Measurements from ENCODE around the gene GALNT10.

GALNT10 gene

DNA sequence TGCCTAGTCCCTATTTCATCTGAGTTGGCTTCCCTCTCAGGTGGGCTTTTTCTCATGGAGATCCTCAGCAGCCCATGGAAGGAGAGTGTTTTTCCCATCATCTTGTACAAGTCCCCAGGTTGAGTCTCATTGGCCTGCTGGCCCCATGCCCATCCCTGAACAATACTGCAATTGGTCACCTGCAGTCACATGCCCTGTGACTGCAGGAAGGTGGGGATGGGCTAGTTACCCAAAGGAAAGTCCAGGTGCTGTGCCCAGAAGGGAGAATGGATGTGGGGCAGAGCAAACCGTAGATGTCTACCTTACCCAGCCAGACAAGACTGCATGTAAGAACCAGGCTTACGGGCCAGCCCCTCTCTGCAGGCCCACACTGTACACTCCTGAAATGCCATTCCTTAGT is 201.3 kb downstream of the GALNT10 start:
- Histone ChIP-seq H3K4me3 (ENCODE audit: low read depth, low read length) (no peak overlapping the region), H3K9me3 (no peaks in the 10 kb centered on the region), H3K4me1 (no peaks in the 10 kb centered on the region), H3K27me3 (no peaks in the 10 kb centered on the region), H3K36me3 (no peaks in the 10 kb centered on the region)
- TF ChIP-seq, protein P1, sequence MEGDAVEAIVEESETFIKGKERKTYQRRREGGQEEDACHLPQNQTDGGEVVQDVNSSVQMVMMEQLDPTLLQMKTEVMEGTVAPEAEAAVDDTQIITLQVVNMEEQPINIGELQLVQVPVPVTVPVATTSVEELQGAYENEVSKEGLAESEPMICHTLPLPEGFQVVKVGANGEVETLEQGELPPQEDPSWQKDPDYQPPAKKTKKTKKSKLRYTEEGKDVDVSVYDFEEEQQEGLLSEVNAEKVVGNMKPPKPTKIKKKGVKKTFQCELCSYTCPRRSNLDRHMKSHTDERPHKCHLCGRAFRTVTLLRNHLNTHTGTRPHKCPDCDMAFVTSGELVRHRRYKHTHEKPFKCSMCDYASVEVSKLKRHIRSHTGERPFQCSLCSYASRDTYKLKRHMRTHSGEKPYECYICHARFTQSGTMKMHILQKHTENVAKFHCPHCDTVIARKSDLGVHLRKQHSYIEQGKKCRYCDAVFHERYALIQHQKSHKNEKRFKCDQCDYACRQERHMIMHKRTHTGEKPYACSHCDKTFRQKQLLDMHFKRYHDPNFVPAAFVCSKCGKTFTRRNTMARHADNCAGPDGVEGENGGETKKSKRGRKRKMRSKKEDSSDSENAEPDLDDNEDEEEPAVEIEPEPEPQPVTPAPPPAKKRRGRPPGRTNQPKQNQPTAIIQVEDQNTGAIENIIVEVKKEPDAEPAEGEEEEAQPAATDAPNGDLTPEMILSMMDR (IDR thresholded peaks at IDR 0.05; ENCODE audit: low read depth, low read length), result no peak
- DNase-seq, result no peak

DNA sequence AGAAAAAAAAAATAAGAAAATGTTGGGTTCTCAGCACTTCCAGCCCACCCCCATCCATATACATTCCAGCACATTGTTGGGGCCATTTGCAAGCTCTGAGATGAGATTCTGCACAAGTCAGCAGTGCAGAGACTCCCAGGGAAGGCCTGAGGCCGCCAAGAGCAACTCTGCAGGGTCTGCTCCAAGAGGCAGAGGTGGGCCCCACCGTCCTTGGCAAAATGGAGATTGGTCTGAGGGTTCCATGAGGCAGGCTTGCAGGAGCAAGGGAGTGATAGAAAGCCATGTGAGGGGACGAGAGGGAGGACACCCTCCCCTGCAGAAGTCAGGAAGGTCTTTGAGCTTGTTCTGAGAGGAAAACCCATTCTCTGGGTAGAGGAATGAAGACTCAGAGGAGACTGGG is 203.3 kb downstream of the GALNT10 start:
- DNase-seq, result no peak
- Histone ChIP-seq H3K27me3 (no peaks in the 10 kb centered on the region), H3K4me3 (ENCODE audit: low read depth, low read length) (no peak overlapping the region), H3K9me3 (no peaks in the 10 kb centered on the region), H3K36me3 (no peaks in the 10 kb centered on the region), H3K4me1 (peaks cover 13% of the 10 kb centered on the region)
- TF ChIP-seq, protein P1 (IDR thresholded peaks at IDR 0.05; ENCODE audit: low read depth, low read length), result no peak

DNA sequence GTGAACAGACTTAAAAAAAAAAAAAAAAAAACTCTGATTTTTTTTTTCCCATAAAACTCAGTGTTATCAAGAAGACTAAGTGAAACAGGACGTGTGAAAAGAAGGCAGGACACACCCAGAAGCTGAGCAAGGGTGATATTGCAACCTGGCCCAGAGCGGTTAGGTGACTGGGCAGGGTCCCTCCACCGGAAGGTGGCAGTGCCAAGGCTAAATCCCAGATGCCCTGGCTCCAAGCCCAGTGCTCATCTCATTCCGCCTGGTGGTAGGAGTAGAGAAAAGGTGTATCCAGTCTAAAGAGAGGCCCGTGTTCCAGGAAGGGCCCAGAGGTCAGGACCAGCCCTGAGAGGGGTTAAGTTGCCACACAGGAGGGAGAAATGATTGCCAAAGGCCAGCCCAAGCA is 203.8 kb downstream of the GALNT10 start:
- H3K9me3 ChIP-seq, result no peaks in the 10 kb centered on the region
- no peaks in the 10 kb centered on the region for H3K27me3 ChIP-seq
- no peaks in the 10 kb centered on the region for H3K36me3 ChIP-seq
- TF ChIP-seq, protein P1 (IDR thresholded peaks at IDR 0.05; ENCODE audit: low read depth, low read length), result 0 out of 2 replicates have a peak, but pooled peaks have one; percentile 19
- no peak overlapping the region for H3K4me3 ChIP-seq (ENCODE audit: low read depth, low read length)
- H3K4me1 ChIP-seq, result peaks cover 13% of the 10 kb centered on the region
- DNase-seq, result no peak

DNA sequence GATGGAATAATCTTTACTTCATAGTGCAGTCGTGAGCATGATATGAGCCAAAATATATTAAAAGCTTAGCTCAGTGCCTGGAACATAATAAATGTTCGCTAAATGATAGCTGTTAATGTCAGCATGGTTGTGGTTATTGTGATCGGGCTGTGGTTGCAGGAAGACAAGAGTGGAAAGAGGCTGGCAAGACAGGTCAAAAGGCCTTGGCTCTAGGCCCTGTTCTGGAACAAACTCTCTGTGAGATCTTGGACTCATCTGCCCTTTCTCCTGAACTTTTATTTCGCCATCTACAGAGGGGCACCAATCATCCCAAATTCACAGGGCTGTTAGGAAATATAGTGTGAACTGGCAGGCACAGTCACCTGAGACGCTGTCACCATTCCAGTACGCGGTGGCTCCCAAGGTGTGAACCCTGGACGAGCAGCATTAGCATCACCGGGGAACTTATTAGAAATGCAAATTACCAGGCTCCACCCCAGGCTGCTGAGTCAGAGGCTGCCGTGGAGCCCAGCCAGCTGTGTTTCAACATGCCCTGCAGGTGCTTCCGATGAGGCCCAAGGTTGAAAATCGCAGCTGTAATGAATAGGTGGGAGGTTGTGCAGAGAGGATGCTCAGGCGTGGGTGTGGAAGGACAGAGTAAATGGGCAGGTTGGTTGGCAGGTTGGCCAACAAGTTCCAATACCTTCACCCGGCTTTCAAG is 205.0 kb downstream of the GALNT10 start:
- no peak for DNase-seq
- TF ChIP-seq, protein P1 (IDR thresholded peaks at IDR 0.05; ENCODE audit: low read depth, low read length), result no peak

DNA sequence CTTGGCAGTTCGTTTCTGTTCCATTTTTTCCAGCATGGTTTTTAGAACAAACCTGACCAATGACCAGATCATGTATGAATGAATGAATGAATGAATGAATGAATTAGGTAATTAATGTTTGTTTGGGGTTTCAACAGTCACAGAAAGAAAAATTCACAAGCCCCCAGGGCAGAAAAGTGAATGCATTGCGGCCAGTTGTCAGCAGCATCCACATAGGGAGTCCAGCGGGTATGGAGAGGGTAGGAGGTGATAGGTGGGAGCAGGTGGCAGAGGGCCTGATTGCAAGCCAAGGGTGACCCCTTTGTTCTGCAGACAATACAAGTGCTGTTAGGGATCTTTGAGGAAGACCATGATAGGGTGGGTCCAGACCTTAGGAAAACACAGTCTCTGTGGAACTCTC is 205.6 kb downstream of the GALNT10 start:
- DNase-seq, result no peak
- H3K36me3 ChIP-seq, result no peaks in the 10 kb centered on the region
- H3K4me1 ChIP-seq, result peaks cover 13% of the 10 kb centered on the region
- H3K4me3 ChIP-seq (ENCODE audit: low read depth, low read length), result no peak overlapping the region
- no peaks in the 10 kb centered on the region for H3K27me3 ChIP-seq
- H3K9me3 ChIP-seq, result no peaks in the 10 kb centered on the region
- TF ChIP-seq, protein P1 (IDR thresholded peaks at IDR 0.05; ENCODE audit: low read depth, low read length), result no peak

More for the DNA sequence above, 205.0 kb downstream of the GALNT10 start:
- H3K27me3 ChIP-seq, result no peaks in the 10 kb centered on the region
- H3K4me3 ChIP-seq (ENCODE audit: low read depth, low read length), result no peak overlapping the region
- no peaks in the 10 kb centered on the region for H3K9me3 ChIP-seq
- H3K4me1 ChIP-seq, result peaks cover 13% of the 10 kb centered on the region
- no peaks in the 10 kb centered on the region for H3K36me3 ChIP-seq

DNA sequence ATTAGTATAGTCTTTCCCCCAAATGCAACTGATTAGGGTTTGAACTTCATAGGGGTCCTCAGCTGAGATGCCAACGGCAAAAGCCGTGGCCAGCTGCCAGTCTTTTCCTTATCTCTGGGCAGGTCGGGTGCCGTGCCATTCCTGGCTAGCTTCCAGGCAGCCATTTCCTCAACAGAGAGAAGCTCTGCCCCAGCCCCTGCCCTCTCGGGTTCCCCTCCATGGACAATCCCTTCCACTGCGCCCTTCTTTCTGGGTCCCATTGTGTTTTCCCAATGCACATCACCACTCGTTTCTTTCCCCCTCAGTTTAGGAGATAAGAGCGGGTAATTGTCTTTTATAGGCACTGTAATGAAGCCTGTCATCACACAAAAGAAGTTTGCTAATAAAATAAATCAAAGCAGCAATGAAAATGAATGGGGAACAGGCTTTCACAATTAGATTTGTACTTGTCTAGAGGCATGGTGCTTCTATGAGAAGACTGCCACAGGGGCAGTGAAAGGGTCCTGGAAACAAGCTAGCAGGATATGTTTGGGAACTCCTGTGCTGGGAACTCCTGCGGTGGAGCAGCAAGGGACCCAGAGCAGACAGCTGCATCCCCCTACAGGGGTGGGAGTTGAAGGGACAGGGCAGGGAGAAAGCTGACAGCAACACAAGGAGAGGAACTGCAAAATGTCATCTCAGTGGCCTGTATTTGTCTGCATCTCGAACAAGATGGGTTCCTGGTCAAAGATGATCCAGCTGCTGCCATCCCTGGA is 207.3 kb downstream of the GALNT10 start:
- no peaks in the 10 kb centered on the region for H3K27me3 ChIP-seq
- no peaks in the 10 kb centered on the region for H3K36me3 ChIP-seq
- H3K9me3 ChIP-seq, result no peaks in the 10 kb centered on the region
- peak; percentile 78 for DNase-seq
- TF ChIP-seq, protein P1 (IDR thresholded peaks at IDR 0.05; ENCODE audit: low read depth, low read length), result peak; percentile 42
- no peak overlapping the region for H3K4me3 ChIP-seq (ENCODE audit: low read depth, low read length)
- peaks cover 16% of the 10 kb centered on the region for H3K4me1 ChIP-seq

All from BE2C (cell line).